ENCODE measurements around the gene BRD1.

DNA sequence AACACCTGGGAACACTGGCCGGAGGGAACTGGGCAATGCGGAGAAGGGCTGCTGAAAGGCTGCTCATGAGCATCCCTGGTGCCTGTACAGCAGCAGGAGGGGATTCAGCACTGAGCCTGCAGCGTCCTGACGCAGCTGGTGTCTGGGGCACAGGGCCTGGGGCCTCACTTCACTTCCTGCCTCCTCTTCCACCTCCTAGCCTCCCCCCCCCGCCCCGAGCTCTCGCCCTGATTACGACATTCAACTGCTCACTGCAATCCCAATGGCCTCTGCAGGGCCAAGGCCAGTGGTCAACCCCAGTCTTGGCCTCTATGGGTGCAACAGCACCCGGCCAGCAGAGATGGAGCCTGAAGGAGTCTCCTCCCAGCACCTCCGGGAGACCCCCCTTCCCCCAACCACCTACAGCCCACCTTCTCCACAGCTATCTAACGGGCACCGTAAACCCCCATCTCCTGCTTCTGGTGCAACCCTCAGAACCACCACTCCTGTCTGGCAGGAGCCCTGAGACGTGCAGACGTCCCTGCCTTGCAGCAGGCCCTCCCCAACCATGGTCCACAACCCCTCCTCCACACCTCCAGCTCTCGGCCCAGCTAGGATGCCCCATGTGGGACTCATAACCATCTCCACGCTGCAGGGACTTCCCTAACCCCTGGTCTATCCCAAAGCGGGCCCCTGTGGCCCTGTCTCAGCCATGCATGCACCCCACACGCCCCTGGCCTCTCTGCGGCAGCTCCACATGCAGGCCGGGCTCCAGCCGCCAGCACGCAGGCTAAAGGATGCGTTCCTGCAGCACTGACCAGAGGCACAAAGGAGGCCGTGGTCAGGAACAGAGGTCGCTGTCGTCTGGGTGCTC lies 38.2 kb downstream of the BRD1 start:
- TF ChIP-seq, protein P1, sequence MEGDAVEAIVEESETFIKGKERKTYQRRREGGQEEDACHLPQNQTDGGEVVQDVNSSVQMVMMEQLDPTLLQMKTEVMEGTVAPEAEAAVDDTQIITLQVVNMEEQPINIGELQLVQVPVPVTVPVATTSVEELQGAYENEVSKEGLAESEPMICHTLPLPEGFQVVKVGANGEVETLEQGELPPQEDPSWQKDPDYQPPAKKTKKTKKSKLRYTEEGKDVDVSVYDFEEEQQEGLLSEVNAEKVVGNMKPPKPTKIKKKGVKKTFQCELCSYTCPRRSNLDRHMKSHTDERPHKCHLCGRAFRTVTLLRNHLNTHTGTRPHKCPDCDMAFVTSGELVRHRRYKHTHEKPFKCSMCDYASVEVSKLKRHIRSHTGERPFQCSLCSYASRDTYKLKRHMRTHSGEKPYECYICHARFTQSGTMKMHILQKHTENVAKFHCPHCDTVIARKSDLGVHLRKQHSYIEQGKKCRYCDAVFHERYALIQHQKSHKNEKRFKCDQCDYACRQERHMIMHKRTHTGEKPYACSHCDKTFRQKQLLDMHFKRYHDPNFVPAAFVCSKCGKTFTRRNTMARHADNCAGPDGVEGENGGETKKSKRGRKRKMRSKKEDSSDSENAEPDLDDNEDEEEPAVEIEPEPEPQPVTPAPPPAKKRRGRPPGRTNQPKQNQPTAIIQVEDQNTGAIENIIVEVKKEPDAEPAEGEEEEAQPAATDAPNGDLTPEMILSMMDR (IDR thresholded peaks at IDR 0.05 in 4 of 5, conservative IDR thresholded peaks at IDR 0.05 in 1 of 5), result no peak
- TF ChIP-seq POLR2A (IDR thresholded peaks at IDR 0.05), result no peak

Data from gastrocnemius medialis (tissue), 4 donors.